HL-60 (cell line): ENCODE measurements around the gene OXSR1.

Source experiments
- DNase-seq, 2 experiments: peaks; one replicate each; pipeline ENCODE4 v3.0.0-alpha.2; 2010 to 2020; ENCODE audit warnings: low read depth in 1 of 2, low spot score in 1 of 2
- H3K27ac ChIP-seq: fragments of 250-450 bp; sonication (Bioruptor Pico); replicated peaks from 2 replicates; pipeline ENCODE4 v1.5.1; 2020; ENCODE audit warnings: mild to moderate bottlenecking, moderate library complexity
- H3K27me3 ChIP-seq: fragments of 250-450 bp; sonication (Bioruptor Pico); 2 replicates; pipeline ENCODE4 v1.5.1; 2021; ENCODE audit warnings: mild to moderate bottlenecking, moderate library complexity; ENCODE audit not compliant: insufficient read depth, poor library complexity, severe bottlenecking
- H3K4me3 ChIP-seq: replicated peaks from 2 replicates; pipeline ENCODE4 v1.5.1; 2011; ENCODE audit warnings: mild to moderate bottlenecking, control low read depth, low read length; ENCODE audit not compliant: insufficient read depth
- GABPA ChIP-seq: IDR thresholded peaks from 2 replicates; pipeline ENCODE4 v1.6.1; 2012; ENCODE audit warnings: low read depth
- POLR2AphosphoS5 ChIP-seq: IDR thresholded peaks from 2 replicates; pipeline ENCODE4 v1.6.1; 2012; ENCODE audit warnings: low read depth
- SPI1 ChIP-seq: IDR thresholded peaks from 2 replicates; pipeline ENCODE4 v1.6.1; 2012; ENCODE audit warnings: low read depth, mild to moderate bottlenecking, borderline replicate concordance
- TF ChIP-seq, protein P1 (sequence below): IDR thresholded peaks from one replicate; pipeline ENCODE4 v1.5.1; 2011; ENCODE audit warnings: low read length, control low read depth, inconsistent platforms; ENCODE audit not compliant: insufficient read depth
- TF ChIP-seq, protein P2 (sequence below): IDR thresholded peaks from 2 replicates; pipeline ENCODE4 v1.6.1; 2012; ENCODE audit warnings: low read depth; ENCODE audit not compliant: insufficient replicate concordance

Gene OXSR1

DNA sequence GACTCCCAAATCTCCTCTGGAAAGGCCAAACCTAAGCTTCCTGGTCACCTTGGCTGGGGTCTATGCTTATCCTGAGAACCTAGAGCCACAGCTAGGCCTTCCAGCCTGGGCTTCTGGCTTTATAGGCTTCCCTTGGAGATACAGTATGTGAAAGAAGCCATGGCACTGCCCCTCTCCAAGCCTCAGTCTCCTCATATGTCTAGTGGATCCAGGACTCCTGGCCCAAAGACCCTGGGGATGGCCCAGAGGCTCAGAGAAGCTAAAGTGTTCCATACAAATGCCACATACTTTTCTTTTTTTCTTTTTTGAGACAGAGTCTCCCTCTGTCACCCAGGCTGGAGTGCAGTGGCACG lies 37.1 kb upstream of the OXSR1 start:
- DNase-seq = no peak
- no peak overlapping the region for H3K4me3 ChIP-seq
- no peaks in the 10 kb centered on the region for H3K27me3 ChIP-seq
- TF ChIP-seq, protein P1, sequence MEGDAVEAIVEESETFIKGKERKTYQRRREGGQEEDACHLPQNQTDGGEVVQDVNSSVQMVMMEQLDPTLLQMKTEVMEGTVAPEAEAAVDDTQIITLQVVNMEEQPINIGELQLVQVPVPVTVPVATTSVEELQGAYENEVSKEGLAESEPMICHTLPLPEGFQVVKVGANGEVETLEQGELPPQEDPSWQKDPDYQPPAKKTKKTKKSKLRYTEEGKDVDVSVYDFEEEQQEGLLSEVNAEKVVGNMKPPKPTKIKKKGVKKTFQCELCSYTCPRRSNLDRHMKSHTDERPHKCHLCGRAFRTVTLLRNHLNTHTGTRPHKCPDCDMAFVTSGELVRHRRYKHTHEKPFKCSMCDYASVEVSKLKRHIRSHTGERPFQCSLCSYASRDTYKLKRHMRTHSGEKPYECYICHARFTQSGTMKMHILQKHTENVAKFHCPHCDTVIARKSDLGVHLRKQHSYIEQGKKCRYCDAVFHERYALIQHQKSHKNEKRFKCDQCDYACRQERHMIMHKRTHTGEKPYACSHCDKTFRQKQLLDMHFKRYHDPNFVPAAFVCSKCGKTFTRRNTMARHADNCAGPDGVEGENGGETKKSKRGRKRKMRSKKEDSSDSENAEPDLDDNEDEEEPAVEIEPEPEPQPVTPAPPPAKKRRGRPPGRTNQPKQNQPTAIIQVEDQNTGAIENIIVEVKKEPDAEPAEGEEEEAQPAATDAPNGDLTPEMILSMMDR = no peak
- TF ChIP-seq GABPA (no peak), POLR2AphosphoS5 (no peak), SPI1 (no peak)
- TF ChIP-seq, protein P2, sequence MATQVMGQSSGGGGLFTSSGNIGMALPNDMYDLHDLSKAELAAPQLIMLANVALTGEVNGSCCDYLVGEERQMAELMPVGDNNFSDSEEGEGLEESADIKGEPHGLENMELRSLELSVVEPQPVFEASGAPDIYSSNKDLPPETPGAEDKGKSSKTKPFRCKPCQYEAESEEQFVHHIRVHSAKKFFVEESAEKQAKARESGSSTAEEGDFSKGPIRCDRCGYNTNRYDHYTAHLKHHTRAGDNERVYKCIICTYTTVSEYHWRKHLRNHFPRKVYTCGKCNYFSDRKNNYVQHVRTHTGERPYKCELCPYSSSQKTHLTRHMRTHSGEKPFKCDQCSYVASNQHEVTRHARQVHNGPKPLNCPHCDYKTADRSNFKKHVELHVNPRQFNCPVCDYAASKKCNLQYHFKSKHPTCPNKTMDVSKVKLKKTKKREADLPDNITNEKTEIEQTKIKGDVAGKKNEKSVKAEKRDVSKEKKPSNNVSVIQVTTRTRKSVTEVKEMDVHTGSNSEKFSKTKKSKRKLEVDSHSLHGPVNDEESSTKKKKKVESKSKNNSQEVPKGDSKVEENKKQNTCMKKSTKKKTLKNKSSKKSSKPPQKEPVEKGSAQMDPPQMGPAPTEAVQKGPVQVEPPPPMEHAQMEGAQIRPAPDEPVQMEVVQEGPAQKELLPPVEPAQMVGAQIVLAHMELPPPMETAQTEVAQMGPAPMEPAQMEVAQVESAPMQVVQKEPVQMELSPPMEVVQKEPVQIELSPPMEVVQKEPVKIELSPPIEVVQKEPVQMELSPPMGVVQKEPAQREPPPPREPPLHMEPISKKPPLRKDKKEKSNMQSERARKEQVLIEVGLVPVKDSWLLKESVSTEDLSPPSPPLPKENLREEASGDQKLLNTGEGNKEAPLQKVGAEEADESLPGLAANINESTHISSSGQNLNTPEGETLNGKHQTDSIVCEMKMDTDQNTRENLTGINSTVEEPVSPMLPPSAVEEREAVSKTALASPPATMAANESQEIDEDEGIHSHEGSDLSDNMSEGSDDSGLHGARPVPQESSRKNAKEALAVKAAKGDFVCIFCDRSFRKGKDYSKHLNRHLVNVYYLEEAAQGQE = no peak
- no peak overlapping the region for H3K27ac ChIP-seq

DNA sequence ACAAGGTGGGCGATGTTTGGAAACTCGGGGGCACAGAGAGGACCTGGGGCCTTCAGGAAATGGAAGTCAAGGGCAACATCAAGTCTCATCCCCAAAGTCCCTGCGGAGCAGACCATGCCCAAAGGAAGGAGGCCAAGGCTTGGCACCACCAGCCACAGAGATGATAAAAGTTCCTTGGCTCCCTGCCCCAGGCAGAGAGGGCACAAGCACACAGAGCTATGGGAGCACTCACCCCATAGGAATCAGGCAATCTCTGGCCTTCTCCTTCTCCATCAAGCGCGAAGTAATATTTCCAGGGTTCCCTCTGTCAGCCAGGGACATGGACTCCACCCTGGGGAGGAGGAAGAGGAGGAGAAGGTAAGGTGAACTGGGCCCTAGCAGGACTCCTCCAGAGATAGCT lies 36.3 kb upstream of the OXSR1 start:
- H3K4me3 ChIP-seq = no peak overlapping the region
- TF ChIP-seq POLR2AphosphoS5 (no peak), SPI1 (no peak), GABPA (no peak)
- TF ChIP-seq, protein P2 = no peak
- TF ChIP-seq, protein P1 = no peak
- DNase-seq = no peak
- no peaks in the 10 kb centered on the region for H3K27me3 ChIP-seq
- H3K27ac ChIP-seq = no peak overlapping the region

DNA sequence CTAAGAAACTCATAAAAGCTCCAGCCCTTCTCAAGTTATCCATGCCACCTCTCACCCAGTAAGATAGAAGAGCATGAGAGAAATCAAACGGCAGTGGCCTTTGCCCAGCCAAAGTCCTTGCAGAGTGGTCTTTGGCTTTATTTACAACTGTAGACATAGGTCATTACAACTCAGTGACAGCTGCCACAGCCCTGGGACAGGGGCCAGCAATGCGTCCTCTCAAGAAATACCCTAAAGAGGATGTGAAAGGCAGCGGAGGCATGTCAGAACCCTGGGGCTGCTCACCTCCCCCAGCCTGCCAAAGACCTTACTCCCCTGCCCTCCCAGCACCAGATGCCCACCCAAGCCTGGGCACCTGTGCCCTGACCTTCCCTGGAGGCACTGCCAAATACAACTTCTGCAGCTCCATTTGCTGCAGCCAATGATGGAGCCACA lies 34.7 kb upstream of the OXSR1 start:
- no peak overlapping the region for H3K4me3 ChIP-seq
- H3K27me3 ChIP-seq = no peaks in the 10 kb centered on the region
- H3K27ac ChIP-seq = no peak overlapping the region
- TF ChIP-seq, protein P2 = no peak
- TF ChIP-seq POLR2AphosphoS5 (no peak), SPI1 (no peak), GABPA (no peak)
- TF ChIP-seq, protein P1 = no peak
- no peak for DNase-seq
